GM23338 (cell line): ENCODE measurements around the gene ATXN7L1.

Experiments
- CREB1 ChIP-seq: fragments of 250-450 bp; sonication (Bioruptor Pico); IDR thresholded peaks from 2 replicates; pipeline ENCODE4 v1.5.0; 2020; ENCODE audit warnings: low read depth, mild to moderate bottlenecking, moderate library complexity
- EZH2 ChIP-seq: fragments of 200-600 bp; sonication (generic); IDR thresholded peaks from one replicate; pipeline ENCODE4 v1.8.0; 2017; ENCODE audit warnings: antibody characterized with exemption, mild to moderate bottlenecking, low read depth; ENCODE audit not compliant: unreplicated experiment
- JUNB ChIP-seq: IDR thresholded peaks from one replicate; pipeline ENCODE4 v1.6.1; 2016; ENCODE audit warnings: antibody characterized with exemption; ENCODE audit not compliant: unreplicated experiment
- POLR2AphosphoS5 ChIP-seq: IDR thresholded peaks from 2 replicates; pipeline ENCODE4 v1.6.1; 2016; ENCODE audit warnings: antibody characterized with exemption, low read depth
- TF ChIP-seq, protein P1 (sequence below), 2 experiments: fragments of 200-600 bp in 1 of 2; sonication (generic) in 1 of 2; conservative IDR thresholded peaks; 2 replicates each; pipeline versions ENCODE4 v1.5.1 to v1.6.1; 2016 to 2017; ENCODE audit warnings: antibody characterized with exemption in 2 of 2, low read depth in 2 of 2, mild to moderate bottlenecking in 2 of 2, moderate library complexity in 1 of 2
- TF ChIP-seq, protein P2 (sequence below): IDR thresholded peaks from one replicate; pipeline ENCODE4 v1.6.1; 2018; ENCODE audit warnings: antibody characterized with exemption; ENCODE audit not compliant: unreplicated experiment

DNA sequence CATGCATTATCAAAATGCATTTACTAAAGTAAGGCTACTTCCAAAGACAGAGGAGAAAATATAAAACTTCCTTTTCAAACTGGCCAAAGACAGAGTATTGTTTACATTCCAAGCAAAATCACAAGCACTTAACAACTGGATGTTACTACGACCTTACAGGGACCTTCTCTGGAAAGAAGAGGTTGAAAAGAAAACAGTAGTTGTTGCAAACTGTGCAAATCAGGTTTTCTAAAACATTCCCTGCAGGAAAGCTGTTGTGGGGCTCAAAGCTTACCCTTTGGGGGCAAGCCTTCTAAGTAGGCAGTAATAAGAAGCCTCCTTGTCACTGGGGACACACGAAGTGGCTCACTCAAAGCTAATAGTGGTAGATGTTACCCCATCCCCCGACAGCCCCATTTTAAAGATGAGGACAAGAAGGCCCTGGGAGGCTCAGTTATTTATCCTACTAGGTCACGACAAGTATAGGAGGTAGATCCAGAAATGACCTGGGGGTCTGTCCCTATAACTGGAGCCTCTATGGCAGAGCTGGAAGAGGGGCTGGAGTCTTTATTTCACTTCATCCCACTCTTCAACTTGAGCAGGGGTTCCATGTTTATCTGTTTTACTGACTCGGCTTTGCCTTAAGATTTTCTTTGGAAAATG, 46.6 kb downstream of the ATXN7L1 start:
- TF ChIP-seq, protein P1, sequence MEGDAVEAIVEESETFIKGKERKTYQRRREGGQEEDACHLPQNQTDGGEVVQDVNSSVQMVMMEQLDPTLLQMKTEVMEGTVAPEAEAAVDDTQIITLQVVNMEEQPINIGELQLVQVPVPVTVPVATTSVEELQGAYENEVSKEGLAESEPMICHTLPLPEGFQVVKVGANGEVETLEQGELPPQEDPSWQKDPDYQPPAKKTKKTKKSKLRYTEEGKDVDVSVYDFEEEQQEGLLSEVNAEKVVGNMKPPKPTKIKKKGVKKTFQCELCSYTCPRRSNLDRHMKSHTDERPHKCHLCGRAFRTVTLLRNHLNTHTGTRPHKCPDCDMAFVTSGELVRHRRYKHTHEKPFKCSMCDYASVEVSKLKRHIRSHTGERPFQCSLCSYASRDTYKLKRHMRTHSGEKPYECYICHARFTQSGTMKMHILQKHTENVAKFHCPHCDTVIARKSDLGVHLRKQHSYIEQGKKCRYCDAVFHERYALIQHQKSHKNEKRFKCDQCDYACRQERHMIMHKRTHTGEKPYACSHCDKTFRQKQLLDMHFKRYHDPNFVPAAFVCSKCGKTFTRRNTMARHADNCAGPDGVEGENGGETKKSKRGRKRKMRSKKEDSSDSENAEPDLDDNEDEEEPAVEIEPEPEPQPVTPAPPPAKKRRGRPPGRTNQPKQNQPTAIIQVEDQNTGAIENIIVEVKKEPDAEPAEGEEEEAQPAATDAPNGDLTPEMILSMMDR (conservative IDR thresholded peaks at IDR 0.05; ENCODE audit: low read depth in 2 of 2) = no peak
- TF ChIP-seq POLR2AphosphoS5 (no peak), EZH2 (no peak), CREB1 (CRISPR knock-in tag) (no peak), JUNB (no peak)
- TF ChIP-seq, protein P2, sequence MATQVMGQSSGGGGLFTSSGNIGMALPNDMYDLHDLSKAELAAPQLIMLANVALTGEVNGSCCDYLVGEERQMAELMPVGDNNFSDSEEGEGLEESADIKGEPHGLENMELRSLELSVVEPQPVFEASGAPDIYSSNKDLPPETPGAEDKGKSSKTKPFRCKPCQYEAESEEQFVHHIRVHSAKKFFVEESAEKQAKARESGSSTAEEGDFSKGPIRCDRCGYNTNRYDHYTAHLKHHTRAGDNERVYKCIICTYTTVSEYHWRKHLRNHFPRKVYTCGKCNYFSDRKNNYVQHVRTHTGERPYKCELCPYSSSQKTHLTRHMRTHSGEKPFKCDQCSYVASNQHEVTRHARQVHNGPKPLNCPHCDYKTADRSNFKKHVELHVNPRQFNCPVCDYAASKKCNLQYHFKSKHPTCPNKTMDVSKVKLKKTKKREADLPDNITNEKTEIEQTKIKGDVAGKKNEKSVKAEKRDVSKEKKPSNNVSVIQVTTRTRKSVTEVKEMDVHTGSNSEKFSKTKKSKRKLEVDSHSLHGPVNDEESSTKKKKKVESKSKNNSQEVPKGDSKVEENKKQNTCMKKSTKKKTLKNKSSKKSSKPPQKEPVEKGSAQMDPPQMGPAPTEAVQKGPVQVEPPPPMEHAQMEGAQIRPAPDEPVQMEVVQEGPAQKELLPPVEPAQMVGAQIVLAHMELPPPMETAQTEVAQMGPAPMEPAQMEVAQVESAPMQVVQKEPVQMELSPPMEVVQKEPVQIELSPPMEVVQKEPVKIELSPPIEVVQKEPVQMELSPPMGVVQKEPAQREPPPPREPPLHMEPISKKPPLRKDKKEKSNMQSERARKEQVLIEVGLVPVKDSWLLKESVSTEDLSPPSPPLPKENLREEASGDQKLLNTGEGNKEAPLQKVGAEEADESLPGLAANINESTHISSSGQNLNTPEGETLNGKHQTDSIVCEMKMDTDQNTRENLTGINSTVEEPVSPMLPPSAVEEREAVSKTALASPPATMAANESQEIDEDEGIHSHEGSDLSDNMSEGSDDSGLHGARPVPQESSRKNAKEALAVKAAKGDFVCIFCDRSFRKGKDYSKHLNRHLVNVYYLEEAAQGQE = no peak
